HL-60 (cell line): Measurements from ENCODE around the gene OR4A47.
"Not testable (repeated sequence)": the region's sequence is repeated elsewhere in the genome, so short reads cannot be mapped to it uniquely, and the experiment has no call there.

Experiments
- POLR2AphosphoS5 ChIP-seq: IDR thresholded peaks from 2 replicates; pipeline ENCODE4 v1.6.1; 2012; ENCODE audit warnings: low read depth
- SPI1 ChIP-seq: IDR thresholded peaks from 2 replicates; pipeline ENCODE4 v1.6.1; 2012; ENCODE audit warnings: low read depth, mild to moderate bottlenecking, borderline replicate concordance
- TF ChIP-seq, protein P1 (sequence below): IDR thresholded peaks from one replicate; pipeline ENCODE4 v1.5.1; 2011; ENCODE audit warnings: low read length, control low read depth, inconsistent platforms; ENCODE audit not compliant: insufficient read depth
- TF ChIP-seq, protein P2 (sequence below): IDR thresholded peaks from 2 replicates; pipeline ENCODE4 v1.6.1; 2012; ENCODE audit warnings: low read depth; ENCODE audit not compliant: insufficient replicate concordance

DNA sequence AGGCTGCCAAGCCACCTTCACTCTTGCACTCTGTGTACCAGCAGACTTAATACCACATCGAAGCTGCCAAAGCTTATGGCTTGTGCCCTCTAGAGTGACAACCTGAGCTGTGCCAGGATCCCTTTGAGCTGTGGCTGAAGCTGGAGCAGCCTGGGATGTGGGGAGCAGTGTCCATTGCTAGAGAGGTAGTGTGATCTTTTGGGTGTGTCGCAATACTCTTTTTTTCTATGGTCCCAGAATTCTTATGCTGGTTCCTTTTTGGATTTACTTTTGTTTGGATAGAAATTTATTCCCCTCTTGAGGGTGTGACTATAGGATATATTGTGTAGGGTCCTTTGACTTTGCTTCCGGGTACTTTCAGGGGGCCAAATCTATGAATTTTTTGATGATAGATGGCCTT is 32.7 kb upstream of the OR4A47 start:
- TF ChIP-seq, protein P1, sequence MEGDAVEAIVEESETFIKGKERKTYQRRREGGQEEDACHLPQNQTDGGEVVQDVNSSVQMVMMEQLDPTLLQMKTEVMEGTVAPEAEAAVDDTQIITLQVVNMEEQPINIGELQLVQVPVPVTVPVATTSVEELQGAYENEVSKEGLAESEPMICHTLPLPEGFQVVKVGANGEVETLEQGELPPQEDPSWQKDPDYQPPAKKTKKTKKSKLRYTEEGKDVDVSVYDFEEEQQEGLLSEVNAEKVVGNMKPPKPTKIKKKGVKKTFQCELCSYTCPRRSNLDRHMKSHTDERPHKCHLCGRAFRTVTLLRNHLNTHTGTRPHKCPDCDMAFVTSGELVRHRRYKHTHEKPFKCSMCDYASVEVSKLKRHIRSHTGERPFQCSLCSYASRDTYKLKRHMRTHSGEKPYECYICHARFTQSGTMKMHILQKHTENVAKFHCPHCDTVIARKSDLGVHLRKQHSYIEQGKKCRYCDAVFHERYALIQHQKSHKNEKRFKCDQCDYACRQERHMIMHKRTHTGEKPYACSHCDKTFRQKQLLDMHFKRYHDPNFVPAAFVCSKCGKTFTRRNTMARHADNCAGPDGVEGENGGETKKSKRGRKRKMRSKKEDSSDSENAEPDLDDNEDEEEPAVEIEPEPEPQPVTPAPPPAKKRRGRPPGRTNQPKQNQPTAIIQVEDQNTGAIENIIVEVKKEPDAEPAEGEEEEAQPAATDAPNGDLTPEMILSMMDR: not testable (repeated sequence)
- not testable (repeated sequence) for TF ChIP-seq POLR2AphosphoS5, SPI1
- TF ChIP-seq, protein P2, sequence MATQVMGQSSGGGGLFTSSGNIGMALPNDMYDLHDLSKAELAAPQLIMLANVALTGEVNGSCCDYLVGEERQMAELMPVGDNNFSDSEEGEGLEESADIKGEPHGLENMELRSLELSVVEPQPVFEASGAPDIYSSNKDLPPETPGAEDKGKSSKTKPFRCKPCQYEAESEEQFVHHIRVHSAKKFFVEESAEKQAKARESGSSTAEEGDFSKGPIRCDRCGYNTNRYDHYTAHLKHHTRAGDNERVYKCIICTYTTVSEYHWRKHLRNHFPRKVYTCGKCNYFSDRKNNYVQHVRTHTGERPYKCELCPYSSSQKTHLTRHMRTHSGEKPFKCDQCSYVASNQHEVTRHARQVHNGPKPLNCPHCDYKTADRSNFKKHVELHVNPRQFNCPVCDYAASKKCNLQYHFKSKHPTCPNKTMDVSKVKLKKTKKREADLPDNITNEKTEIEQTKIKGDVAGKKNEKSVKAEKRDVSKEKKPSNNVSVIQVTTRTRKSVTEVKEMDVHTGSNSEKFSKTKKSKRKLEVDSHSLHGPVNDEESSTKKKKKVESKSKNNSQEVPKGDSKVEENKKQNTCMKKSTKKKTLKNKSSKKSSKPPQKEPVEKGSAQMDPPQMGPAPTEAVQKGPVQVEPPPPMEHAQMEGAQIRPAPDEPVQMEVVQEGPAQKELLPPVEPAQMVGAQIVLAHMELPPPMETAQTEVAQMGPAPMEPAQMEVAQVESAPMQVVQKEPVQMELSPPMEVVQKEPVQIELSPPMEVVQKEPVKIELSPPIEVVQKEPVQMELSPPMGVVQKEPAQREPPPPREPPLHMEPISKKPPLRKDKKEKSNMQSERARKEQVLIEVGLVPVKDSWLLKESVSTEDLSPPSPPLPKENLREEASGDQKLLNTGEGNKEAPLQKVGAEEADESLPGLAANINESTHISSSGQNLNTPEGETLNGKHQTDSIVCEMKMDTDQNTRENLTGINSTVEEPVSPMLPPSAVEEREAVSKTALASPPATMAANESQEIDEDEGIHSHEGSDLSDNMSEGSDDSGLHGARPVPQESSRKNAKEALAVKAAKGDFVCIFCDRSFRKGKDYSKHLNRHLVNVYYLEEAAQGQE: not testable (repeated sequence)
